ENCODE data around the gene CTNNA2. TPM values are rescaled to one million over a fixed set of nuclear protein-coding genes. Genes with fewer than 3 reads are reported as not detected.

CTNNA2 gene
- total and polyA plus RNA-seq, 2 of the 8 experiments (the other 6 are each of a cell fraction or from before 2014, with no cell fraction given) = 3.9 to 9.0 TPM

DNA sequence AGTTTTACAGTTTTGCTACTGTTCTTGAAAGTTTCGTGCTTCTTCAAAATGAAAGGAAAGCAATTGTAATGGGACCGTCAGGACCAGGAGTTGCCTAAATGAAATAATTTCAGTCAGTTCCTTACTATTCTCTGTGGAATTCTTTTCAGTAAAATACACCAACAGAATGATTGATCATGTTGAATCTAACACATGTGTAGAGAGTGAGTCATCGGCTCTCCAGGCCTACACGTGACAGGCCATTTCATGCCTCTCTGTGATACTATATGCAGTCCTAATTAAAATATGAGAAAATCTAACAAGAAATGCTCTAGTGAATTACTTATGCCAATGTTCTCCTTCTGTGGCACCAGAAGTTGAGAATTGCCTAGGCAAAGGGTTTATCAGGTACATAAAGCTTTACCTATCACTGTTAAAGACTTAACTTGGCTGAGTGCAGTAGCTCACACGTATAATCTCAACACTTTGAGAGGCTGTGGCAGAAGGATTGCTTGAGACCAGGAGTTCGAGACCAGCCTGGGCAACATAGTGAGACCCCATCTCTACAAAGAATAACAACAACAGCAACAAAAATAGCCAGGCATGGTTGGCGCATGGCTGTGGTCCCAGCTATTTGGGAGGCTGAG, 592.3 kb downstream of the CTNNA2 start (continued):
- TF ChIP-seq EP300 (IDR thresholded peaks at IDR 0.05; ENCODE audit: borderline replicate concordance in 1 of 2, low read depth in 2 of 2, low read length in 2 of 2) (no peak), KDM4A (IDR thresholded peaks at IDR 0.05; ENCODE audit: low read depth, low read length, severe bottlenecking) (no peak), GABPA (IDR thresholded peaks at IDR 0.05; ENCODE audit: borderline replicate concordance, insufficient read depth, low read length) (no peak)
- TF ChIP-seq, protein P1, sequence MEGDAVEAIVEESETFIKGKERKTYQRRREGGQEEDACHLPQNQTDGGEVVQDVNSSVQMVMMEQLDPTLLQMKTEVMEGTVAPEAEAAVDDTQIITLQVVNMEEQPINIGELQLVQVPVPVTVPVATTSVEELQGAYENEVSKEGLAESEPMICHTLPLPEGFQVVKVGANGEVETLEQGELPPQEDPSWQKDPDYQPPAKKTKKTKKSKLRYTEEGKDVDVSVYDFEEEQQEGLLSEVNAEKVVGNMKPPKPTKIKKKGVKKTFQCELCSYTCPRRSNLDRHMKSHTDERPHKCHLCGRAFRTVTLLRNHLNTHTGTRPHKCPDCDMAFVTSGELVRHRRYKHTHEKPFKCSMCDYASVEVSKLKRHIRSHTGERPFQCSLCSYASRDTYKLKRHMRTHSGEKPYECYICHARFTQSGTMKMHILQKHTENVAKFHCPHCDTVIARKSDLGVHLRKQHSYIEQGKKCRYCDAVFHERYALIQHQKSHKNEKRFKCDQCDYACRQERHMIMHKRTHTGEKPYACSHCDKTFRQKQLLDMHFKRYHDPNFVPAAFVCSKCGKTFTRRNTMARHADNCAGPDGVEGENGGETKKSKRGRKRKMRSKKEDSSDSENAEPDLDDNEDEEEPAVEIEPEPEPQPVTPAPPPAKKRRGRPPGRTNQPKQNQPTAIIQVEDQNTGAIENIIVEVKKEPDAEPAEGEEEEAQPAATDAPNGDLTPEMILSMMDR (IDR thresholded peaks at IDR 0.05; ENCODE audit: control extremely low read depth in 1 of 3, insufficient read depth in 1 of 3, low read depth in 1 of 3, low read length in 3 of 3) = no peak

Data from H1 (cell line).